Measurements from ENCODE around the gene LRRC49.

LRRC49 gene

DNA sequence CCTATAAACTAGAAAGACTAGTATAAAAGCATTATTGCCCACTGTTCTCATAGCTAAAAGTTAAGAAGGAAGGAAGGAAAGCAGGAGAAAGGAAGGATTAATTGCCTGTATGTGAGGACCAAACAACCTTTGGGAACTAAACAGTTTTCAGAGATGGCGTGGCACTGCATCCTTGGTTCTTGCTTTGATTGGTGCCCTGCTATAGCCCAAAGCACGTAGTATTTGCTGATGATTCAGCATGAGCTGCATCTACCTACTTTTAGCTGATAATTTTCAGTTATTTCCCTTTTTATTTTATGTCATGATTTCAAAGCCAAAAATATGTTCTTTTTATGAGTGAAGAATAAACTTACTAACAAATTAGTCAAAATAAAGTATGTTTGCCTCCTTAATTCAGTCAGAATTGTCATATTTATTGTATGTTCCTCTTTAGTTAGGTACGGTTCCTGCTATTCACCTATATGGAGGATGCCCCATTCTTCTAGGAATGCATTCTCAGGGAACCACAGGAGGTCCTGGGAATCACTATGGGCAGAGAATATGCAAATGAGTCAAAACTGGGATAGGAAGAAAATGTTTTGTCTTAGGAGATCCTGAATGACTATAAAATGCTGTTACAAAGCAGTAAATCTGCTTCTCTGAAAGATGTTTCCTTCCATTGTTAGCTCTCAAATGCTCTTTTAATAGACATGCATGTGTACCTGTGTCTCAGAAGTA is 157.2 kb downstream of the LRRC49 start:
- no peak for DNase-seq (ENCODE audit: low read depth in 2 of 2)

DNA sequence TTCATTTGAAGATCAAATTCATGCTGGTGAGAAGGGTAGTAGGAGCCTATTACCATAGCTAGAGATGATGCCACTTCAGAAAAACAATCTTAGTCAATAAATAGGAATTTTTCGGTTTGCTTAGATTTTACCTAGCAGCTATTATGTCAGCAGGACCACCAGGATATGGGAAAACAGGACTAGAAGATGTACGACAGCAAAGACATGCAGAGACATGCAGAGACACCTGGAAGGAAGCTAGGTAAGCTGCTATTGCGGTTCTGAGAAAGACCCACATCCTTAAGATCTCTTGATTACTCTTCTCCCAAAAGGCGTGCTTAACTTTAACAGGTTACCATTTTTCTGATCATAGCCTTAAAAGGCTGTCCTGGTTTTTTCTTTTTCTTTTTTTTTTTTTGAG is 157.8 kb downstream of the LRRC49 start:
- DNase-seq (ENCODE audit: low read depth in 2 of 2) = no peak

DNA sequence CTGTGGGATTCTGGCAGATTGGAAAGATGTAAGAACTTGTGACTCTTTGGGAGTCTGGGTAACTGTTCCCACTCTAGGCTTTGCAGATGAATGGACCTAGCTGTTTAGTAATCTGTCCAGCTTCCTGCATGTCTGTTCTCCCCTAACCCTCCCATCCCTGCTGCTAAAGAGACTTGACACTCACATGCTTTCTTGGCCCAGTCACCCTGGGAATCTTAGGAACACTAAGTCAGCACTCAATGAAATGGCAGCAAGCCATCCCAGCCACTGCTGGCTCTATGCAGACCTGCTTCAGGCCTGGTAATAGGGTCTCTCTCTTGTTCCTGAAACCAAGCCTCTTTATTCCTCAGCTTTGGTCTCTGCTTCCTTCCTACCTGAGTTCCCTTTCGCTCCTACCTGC is 158.9 kb downstream of the LRRC49 start:
- DNase-seq (ENCODE audit: low read depth in 2 of 2) = peak in 1 of 2 experiments; percentile 43

DNA sequence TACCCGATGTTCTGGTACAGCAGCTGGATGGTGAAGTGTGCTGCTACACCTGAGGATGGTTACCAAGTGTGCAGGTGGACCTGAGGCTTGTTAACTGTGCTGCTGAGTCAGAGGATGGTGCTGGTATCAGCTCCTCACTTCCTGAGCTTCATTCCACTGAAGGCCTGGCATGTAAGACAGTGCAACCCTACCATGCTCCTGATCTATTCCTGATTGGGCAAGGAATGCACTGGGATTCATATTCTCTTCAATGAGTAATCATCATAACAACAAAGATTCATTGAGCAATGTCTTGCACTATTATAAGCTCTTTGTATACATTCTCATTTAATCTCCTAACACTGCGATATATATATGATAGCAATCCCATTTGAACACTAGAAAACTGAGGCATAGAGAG is 159.7 kb downstream of the LRRC49 start:
- peak in 1 of 2 experiments; percentile 47 for DNase-seq (ENCODE audit: low read depth in 2 of 2)

DNA sequence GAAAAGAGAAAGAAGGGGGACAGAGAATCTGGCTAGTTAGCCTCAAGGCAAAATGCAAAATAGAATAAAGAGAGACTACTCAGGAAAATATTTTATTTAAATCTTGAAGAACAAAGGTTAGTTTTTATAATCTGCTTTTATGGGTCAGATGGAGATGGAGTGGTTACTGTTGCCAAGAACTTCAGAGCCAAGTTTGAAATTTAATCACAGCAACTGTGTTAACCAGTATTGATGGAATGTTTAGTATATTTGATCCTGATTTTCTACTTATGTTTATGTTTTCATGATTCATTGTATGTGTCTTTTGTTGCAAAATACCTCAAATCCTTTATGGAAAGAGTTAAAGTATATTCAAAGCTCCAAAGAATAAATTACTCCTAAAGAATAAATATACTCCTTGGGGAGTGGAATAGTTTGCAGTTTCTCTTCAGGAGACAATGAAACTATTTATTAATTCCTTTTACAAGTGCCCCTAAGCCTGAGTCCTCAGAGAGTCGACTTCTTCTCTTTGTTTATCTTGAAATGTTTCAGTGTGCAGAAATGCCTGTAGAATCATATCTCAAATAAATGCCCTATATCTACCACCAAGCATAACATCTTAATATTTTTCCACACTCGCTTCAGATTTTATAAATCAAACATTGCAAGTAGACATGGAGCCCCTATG is 161.8 kb downstream of the LRRC49 start:
- no peak for DNase-seq (ENCODE audit: low read depth in 2 of 2)

DNA sequence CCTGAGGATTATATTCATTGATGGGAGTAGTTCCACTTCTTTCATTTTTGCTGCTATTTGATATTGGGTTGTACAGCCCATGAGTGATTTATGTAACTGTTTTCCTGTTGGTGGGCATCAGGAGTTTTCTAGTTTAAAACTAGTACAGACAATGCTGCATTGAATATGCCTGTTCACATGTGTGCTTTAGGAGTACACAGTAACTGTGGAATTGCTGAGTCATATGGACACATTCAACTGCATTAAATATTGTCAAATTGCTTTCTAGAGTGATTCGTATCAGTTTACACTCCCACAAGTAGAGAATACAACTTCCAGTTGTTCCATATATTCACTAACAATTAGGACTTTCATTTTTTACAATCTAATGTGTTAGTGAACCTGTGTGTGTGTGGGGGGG is 162.8 kb downstream of the LRRC49 start:
- DNase-seq (ENCODE audit: low read depth in 2 of 2) = peak in 1 of 2 experiments; percentile 41

DNA sequence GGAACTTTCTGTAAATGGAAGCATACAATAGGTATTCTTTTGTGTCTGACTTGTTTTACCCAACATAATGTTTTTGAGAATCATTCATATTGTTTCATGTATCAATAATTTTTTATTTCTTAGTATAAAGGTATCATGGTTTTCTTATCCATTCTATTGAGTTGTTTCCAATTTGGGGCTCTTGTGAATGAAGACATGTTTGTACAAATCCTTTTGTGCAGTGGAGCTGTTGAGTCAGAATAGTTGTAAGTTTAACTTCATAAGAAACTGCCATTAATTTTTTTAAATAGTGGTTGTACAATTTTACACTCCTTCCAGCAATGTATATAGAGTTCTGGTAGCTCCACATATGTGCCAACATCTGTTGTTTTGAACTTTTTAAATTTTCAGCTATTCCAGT is 163.5 kb downstream of the LRRC49 start:
- DNase-seq (ENCODE audit: low read depth in 2 of 2) = no peak

DNA sequence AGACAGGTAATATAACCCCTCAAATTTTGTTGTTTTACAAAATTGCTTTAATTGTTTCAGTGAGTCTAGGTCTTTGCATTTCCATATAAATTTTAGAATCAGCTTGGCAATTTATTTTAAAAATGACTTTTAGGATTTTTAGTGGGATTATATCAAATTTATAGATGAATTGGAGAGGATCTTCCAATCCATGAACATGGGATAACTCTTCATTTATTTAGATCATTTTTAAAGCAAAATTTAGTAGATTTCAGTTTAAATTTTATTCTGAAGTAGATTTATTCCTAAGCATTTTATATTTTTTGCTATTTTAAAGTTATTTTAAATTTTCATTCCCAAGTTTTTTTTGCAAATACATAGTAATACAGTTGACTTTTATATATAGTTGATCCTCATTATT is 164.5 kb downstream of the LRRC49 start:
- DNase-seq (ENCODE audit: low read depth in 2 of 2) = no peak

DNA sequence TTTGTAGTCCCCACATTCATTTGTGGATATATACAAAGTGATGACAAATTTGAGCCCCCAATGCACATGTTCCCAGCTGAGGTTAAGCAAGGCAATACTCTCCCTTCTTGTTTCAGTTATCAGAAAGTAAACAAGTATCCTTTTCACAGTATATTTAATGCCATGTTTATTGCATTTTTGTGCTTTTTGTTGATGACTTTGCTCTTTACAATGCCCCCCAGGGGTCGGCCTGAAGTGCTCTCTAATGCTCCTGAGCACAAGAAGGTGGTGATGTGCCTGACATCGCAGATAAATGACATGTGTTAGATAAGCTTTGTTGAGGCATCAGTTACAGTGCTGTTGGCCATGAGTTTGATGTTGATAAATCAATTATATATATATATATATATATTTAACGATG is 165.0 kb downstream of the LRRC49 start:
- no peak for DNase-seq (ENCODE audit: low read depth in 2 of 2)

DNA sequence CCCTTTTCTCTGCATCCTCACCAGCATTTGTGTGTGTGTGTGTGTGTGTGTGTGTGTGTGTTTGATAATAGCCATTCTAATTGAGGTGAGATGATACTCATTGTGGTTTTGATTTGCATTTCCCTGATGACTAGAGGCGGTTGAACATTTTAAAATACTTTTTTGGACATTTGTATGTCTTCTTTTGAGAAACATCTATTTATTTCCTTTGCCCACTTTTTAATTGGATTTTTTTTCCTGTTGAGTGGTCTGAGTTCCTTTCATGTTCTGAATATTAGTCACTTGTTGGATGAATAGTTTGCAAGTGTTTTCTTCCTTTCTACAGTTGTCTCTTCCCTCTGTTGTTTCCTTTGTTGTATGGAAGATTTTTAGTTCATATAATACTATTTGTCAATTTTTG is 168.4 kb downstream of the LRRC49 start:
- DNase-seq (ENCODE audit: low read depth in 2 of 2) = no peak

DNA sequence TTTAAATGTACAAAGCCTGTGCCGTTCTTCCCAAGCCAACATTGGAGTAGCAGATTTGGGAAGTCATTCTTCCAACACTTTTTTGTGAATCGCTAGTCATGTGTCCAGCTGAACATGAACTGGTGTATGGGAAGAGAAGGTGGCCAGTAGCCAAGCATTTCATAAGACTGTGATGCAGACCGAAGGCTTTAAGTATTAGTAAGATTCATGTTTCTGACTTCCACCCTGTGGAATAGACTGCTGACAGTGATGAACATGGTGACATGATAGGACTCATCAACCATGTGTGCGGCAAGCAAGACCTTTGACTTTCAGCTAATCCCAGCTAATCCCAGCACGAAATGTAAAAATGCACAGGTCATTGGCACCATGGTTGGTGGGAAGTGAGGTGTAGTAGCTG is 174.4 kb downstream of the LRRC49 start:
- DNase-seq (ENCODE audit: low read depth in 2 of 2) = peak in 1 of 2 experiments; percentile 62

DNA sequence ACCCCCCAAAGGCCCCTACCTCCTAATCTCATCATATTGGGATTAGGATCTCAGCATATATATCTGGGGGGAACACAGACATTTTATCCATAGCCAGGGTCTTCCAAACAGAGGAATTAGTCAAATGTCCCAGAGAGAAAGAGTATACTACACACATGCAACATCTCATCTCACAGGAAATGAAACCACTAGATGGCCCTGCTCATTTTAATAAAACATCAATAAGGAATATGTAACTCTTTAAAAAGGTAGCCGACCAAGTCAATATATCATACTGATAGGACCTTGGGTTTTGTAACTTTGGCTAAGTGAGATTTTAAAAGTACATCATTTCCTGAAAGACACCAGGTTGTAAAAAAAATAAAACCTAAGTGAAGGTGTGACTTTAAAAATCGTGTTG is 177.1 kb downstream of the LRRC49 start:
- no peak for DNase-seq (ENCODE audit: low read depth in 2 of 2)

DNA sequence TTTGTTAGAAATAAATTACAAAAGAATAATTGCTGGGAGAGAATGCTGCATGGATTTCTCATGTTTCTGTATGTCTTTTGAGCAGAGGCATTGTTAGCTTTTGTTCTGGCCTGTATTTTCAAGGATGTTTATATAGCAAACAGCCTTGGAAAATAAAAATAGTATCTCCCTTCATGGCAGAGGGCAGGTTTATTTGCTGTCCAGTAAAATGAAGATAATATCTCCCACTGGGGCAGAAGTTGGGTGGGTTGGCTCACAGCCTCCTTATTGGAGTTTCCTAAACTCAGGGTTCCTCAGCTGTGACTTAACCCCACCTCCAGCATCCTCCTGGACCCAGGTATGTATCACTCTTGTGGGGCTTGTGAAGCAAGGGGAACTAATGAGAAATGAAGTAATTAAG is 178.9 kb downstream of the LRRC49 start:
- DNase-seq (ENCODE audit: low read depth in 2 of 2) = no peak

DNA sequence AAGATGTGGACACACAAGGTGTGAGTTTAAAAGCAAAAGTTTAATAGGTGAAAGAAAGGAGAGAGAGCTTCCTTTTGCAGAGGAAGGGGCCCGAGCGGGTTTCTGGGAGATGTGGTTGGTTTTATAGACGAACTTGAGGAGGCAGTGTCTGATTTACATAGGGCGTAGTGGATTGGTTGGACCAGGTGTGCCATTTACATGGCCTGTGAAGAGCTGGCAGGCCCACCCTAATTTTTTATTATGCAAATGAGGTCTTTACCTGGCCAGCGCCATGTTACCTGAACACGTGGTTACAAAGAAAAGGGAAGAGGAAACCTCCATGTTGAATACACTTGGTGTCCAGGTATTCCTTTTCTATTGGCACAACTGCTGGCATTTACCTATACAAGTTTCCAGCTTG is 179.8 kb downstream of the LRRC49 start:
- no peak for DNase-seq (ENCODE audit: low read depth in 2 of 2)

DNA sequence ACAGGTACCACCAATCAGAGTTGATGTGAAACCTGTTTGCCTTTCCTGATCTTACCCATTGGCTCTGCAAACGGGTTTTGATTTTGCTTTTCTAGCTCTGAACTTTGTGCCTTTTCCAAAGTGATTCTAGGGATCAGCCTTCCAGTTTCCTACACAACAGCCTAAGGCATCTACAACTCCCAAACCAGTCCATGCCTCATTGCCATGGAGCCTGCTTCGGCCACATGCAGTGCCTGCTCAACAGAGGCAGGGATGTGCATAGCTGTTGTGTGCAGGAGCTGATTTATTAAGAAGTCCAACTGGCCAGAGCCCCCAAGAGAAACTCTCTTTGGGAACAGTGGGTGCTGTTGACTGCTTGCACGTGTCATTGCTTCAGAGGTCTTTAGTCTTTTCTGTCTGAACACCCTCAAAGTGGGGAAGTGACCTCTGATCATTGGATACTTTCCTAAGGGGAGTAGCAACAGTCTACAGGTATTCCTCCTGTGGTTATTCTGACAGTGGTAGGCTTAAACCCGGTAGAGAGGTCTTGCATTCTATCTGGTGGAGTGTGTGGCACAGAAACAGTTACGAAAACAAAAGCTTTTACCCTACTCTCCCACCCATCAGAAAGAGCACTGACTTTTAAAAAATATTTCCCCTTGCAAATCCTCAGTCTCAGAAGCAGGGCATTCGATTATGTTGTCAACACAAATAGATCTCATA is 186.0 kb downstream of the LRRC49 start:
- DNase-seq (ENCODE audit: low read depth in 2 of 2) = no peak

DNA sequence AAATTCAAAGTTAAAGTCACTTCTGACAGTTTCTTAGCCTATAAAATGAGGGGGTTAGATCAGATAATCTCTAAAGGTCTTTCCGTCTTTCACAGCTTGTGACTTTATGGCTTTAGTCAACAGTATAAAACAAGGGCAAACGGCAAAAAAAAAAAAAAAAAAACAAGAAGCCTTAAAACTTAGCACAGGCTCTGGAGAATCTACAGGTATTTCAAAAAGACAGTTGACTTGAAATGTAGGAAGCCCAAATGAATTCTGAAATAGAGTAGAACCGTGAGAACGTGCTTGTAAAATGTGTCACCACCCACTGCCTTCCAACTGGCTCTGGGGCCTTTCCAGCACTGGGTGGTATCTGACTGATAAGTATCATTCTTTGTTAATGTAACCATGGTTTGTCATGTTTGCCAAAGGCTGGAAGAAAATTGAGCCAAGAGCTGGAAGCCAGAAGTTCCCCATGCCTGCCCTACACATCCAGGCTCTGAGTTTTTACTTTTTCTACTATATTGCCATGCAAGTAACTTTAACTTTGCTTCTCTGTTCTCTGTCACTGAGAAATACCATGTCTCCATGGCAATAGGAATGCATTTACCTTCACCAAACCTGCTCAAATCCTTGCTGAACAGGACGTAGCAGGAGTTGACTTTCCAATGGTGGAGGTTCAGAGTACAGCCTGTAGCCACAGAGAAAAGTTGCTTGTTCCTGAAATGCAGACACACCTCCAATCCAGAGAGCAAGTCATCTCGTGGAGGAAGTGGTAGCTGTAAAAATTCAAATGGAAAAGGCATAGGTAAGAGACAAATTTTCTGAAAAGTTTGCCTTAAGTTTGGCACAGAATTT is 186.8 kb downstream of the LRRC49 start:
- DNase-seq (ENCODE audit: low read depth in 2 of 2) = peak in 1 of 2 experiments; percentile 29

DNA sequence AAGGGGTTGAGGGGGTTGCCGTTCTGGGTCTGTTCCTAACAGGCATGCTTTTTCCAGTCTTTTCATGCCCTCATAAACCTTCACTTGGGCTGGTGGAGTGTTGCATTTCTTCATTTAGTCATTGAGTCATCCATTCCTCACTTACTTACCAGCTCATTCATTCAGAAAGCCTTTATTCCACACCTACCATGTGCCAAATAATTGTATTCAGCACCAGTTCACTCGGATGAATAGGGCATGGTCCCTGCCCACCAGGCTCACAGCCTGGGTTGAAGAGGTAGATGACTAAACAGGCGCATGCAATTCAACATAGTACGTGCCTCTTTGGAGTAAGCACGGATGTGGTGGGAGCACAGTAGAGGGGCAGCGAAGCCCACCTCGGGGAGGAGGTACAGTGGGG is 187.5 kb downstream of the LRRC49 start:
- no peak for DNase-seq (ENCODE audit: low read depth in 2 of 2)

DNA sequence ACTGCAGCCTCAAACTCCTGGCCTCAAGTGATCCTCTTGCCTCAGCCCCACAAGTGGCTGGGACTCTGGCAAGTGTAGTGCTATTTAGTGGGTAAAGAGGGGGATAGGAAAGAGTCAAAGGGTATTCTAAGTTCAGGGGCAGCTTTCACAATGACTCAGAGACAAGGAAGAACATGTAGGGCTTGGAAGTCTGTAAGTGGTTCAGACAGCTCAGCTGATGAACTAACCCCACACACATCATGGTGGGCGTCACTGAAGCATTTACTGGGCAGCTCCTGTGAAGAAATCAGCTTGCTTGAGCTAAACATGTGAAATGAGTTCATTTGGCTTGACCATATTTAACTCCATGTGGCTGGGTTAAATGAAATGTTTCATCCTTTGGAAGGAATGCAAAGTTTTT is 188.1 kb downstream of the LRRC49 start:
- peak in 1 of 2 experiments; percentile 39 for DNase-seq (ENCODE audit: low read depth in 2 of 2)

DNA sequence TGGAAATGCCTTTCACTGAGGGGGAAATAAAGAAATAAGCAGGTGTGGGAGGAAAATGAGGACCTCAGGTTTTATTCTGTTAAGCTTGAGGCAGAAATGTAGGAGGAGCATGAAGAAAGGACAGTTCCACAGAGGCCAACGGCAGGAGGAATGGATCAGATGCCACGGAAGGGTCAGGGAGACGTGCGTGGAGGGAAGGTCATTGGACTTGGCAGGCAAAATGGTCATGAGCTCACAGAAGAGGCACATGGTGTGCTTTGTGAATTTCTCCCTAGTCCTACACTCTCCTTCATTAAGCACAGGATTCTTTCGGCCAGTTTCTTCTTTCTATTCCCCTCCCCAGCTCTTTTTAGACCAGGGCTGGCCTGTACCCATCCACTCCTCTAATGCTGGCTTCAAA is 190.2 kb downstream of the LRRC49 start:
- no peak for DNase-seq (ENCODE audit: low read depth in 2 of 2)

DNA sequence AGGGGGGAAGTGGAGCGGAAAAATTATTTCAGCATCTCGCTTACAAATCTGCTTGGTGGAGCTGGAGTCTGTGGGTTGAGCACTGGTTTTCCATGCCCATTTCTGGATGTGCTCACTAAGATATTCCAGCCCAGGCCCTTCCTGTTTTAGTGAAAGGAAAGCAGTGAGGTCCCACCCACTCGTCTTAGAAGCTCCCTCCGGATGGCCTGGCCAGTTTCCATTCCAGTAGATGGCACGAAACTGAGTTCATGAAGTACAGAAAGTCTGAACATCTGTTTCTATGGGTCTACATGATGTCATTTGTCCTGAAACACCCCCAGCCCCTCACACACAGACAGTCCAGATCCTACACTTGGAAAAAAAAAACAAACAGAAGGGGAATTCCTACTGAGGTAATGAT is 190.7 kb downstream of the LRRC49 start:
- DNase-seq (ENCODE audit: low read depth in 2 of 2) = peak in 1 of 2 experiments; percentile 15

DNA sequence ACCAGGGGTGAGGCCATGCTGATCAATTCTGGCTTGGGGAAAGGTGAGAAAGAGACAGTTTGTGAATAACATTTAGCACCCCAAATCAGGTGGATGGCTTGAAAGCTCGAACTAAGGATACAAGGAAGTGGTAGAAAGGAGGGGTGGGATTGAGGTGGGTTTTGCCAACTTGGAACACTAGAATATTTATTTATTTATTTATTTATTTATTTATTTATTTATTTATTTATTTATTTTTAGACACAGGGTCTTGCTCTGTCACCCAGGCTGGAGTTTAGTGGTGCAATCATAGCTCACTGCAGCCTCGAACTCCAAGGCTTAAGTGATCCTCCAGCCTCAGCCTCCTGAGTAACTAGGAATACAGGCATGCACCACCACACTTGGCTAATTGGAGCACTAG is 191.6 kb downstream of the LRRC49 start:
- no peak for DNase-seq (ENCODE audit: low read depth in 2 of 2)

DNA sequence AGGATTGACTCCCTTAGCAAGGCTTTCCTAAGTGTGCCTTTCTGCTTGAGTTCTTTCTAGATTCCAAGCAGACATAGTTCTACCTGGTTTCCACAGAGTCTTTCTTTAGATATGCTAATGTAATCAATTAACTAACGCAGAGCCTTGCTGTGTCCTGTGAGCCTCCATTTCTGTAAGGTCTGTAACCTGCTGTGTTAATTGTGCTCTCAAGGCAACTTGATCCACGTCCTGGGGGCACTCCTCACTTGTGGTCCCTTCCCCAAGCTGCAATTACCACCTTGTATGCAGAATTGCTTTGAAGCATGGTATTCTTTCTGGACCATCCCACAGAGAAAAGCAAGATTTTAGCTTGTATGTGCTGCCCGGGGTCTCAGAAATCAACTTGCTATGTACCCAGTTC is 193.2 kb downstream of the LRRC49 start:
- DNase-seq (ENCODE audit: low read depth in 2 of 2) = no peak

Measured in fibroblast of skin of left quadriceps (primary cell).